ENCODE measurements around the gene CORO1A. TPM values are rescaled to one million over a fixed set of nuclear protein-coding genes. Genes with fewer than 3 reads are reported as not detected.
"Not testable (repeated sequence)": the region's sequence is repeated elsewhere in the genome, so short reads cannot be mapped to it uniquely, and the experiment has no call there.

CORO1A gene
- total RNA-seq, 2 experiments from 2014 or later: 1,130 to 1,151 TPM

DNA sequence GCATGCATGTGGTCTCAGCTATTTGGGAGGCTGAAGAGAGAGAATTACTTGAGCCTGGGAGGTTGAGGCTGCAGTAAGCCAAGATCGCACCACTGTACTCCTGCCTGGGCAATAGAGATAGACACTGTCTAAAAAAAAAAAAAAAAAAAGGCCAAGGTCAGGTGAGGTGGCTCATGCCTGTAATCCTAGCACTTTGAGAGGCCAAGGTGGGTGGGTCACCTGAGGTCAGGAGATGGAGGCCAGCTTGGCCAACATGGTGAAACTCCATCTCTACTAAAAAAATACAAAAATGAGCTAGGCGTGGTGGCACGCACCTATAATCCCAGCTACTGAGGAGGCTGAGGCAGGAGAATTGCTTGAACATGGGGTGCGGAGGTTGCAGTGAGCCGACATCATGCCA lies 28.2 kb upstream of the CORO1A start:
- POLR2A ChIA-PET: interaction anchor here (0.9 kb wide), 2 partner anchors 12 to 28 kb away, joined by 3 to 4 read pairs; partner anchors contain the start of gene CORO1A
- Mint-ChIP-seq H3K27me3 (no peaks in the 10 kb centered on the region), H3K4me1 (ENCODE audit: low read depth) (no peaks in the 10 kb centered on the region), H3K4me3 (no peak overlapping the region), H3K9me3 (no peaks in the 10 kb centered on the region), H3K36me3 (ENCODE audit: low read depth) (no peaks in the 10 kb centered on the region), H3K27ac (no peak overlapping the region)
- DNase-seq (no peak), ATAC-seq (no peak)
- intact Hi-C loops (cut with micrococcal nuclease): no loop called here
- CTCF ChIA-PET: no interaction called here
- TF ChIP-seq, protein P1, sequence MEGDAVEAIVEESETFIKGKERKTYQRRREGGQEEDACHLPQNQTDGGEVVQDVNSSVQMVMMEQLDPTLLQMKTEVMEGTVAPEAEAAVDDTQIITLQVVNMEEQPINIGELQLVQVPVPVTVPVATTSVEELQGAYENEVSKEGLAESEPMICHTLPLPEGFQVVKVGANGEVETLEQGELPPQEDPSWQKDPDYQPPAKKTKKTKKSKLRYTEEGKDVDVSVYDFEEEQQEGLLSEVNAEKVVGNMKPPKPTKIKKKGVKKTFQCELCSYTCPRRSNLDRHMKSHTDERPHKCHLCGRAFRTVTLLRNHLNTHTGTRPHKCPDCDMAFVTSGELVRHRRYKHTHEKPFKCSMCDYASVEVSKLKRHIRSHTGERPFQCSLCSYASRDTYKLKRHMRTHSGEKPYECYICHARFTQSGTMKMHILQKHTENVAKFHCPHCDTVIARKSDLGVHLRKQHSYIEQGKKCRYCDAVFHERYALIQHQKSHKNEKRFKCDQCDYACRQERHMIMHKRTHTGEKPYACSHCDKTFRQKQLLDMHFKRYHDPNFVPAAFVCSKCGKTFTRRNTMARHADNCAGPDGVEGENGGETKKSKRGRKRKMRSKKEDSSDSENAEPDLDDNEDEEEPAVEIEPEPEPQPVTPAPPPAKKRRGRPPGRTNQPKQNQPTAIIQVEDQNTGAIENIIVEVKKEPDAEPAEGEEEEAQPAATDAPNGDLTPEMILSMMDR (IDR thresholded peaks at IDR 0.05): no peak

DNA sequence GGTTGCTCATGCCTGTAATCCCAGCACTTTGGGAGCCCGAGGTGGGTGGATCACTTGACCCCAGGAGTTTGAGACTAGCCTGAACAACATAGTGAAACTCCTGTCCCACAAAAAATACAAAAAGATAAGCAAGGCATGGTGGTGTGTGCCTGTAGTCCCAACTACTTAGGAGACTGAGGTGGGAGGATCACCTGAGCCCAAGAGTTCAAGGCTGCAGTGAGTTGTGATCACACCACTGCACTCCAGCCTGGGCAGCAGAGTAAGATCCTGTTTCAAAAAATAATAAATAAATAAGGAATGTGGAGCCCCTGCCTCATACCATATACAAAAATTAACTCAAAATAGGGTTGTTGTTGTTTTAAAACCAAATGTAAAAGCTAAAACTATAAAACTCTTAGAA lies 26.2 kb upstream of the CORO1A start:
- intact Hi-C loops (cut with micrococcal nuclease): no loop called here
- no peaks in the 10 kb centered on the region for H3K27me3 Mint-ChIP-seq
- DNase-seq (no peak), ATAC-seq (no peak)
- ChIA-PET CTCF (no interaction called here), POLR2A (no interaction called here)
- TF ChIP-seq, protein P1 (IDR thresholded peaks at IDR 0.05): no peak
- H3K4me1 Mint-ChIP-seq (ENCODE audit: low read depth): peaks cover under 1% of the 10 kb centered on the region
- no peaks in the 10 kb centered on the region for H3K9me3 Mint-ChIP-seq
- no peak overlapping the region for H3K4me3 Mint-ChIP-seq
- no peak overlapping the region for H3K27ac Mint-ChIP-seq
- no peaks in the 10 kb centered on the region for H3K36me3 Mint-ChIP-seq (ENCODE audit: low read depth)

GRCh38 chr16:30163538-30163937 lies 19.9 kb upstream of the CORO1A start:
- TF ChIP-seq, protein P1 (IDR thresholded peaks at IDR 0.05): no peak
- intact Hi-C loops (cut with micrococcal nuclease): no loop called here
- H3K27me3 Mint-ChIP-seq: no peaks in the 10 kb centered on the region
- H3K27ac Mint-ChIP-seq: no peak overlapping the region
- DNase-seq: no peak
- peaks cover 35% of the 10 kb centered on the region for H3K4me1 Mint-ChIP-seq (ENCODE audit: low read depth)
- POLR2A ChIA-PET: interaction anchor here (0.6 to 0.7 kb wide), 2 partner anchors 61 to 98 kb away, joined by 3 to 4 read pairs; partner anchors contain the start of gene ALDOA
- no peak for ATAC-seq
- H3K9me3 Mint-ChIP-seq: no peaks in the 10 kb centered on the region
- CTCF ChIA-PET: no interaction called here
- H3K4me3 Mint-ChIP-seq: no peak overlapping the region
- peaks cover 1% of the 10 kb centered on the region for H3K36me3 Mint-ChIP-seq (ENCODE audit: low read depth)

DNA sequence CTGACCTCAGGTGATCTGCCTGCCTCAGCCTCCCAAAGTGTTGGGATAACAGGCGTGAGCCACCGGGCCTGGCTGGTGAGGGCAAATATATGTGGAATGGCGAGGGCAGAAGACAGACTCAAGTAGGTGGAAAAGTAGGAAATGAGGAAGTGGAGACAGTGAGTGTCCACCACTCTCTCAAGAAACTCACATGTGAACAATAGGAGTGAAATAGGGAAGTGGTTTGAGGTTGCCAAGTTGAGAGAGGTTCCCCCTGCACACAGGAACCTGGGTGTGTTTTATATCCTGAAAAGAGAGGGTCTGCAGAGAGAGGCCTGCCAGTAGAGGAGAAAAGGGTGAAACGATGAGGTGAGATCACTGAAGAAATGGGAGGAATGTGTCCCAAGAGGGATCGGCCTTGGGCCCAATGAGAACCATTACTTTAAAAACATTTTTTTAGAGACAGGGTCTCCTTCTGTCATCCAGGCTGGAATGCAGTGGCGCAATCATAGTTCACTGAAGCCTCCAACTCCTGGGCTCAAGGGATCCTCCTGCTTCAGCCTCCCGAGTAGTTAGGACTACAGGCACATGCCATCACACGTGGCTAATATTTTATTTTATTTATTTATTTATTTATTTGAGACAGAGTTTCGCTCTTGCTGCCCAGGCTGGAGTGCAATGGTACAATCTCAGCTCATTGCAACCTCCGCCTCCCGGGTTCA lies 17.1 kb upstream of the CORO1A start:
- no peaks in the 10 kb centered on the region for H3K9me3 Mint-ChIP-seq
- H3K36me3 Mint-ChIP-seq (ENCODE audit: low read depth): peaks cover 1% of the 10 kb centered on the region
- ATAC-seq (peak; percentile 64), DNase-seq (peak; percentile 18)
- no peak overlapping the region for H3K4me3 Mint-ChIP-seq
- ChIA-PET CTCF (no interaction called here), POLR2A (interaction anchor here (0.6 kb wide), 1 partner anchor 352 kb away, joined by 3 read pairs; no protein-coding TSS in a partner anchor)
- peaks cover 35% of the 10 kb centered on the region for H3K4me1 Mint-ChIP-seq (ENCODE audit: low read depth)
- peak overlapping the region; percentile 35 for H3K27ac Mint-ChIP-seq
- TF ChIP-seq, protein P1 (IDR thresholded peaks at IDR 0.05): no peak
- intact Hi-C loops (cut with micrococcal nuclease): no loop called here
- H3K27me3 Mint-ChIP-seq: no peaks in the 10 kb centered on the region

DNA sequence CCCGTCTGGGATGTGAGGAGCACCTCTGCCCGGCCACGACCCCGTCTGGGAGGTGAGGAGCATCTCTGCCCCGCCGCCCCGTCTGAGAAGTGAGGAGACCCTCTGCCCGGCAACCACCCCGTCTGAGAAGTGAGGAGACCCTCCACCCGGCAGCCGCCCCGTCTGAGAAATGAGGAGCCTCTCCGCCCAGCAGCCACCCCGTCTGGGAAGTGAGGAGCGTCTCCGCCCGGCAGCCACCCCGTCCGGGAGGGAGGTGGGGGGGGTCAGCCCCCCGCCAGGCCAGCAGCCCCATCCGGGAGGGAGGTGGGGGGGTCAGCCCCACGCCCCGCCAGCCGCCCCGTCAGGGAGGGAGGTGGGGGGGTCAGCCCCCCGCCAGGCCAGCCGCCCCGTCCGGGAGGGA lies 14.7 kb upstream of the CORO1A start:
- H3K27ac Mint-ChIP-seq; CTCF ChIA-PET; POLR2A ChIA-PET; H3K4me3 Mint-ChIP-seq; intact Hi-C loops (cut with micrococcal nuclease); H3K27me3 Mint-ChIP-seq; DNase-seq; H3K9me3 Mint-ChIP-seq; ATAC-seq; H3K36me3 Mint-ChIP-seq (ENCODE audit: low read depth): not testable (repeated sequence)
- peaks cover 27% of the 10 kb centered on the region for H3K4me1 Mint-ChIP-seq (ENCODE audit: low read depth)

- H3K36me3 Mint-ChIP-seq (ENCODE audit: low read depth); H3K9me3 Mint-ChIP-seq; H3K4me3 Mint-ChIP-seq; CTCF ChIA-PET; POLR2A ChIA-PET; ATAC-seq; H3K27me3 Mint-ChIP-seq; DNase-seq; intact Hi-C loops (cut with micrococcal nuclease); H3K27ac Mint-ChIP-seq: not testable (repeated sequence)
- peaks cover 25% of the 10 kb centered on the region for H3K4me1 Mint-ChIP-seq (ENCODE audit: low read depth)
Measured at GRCh38 chr16:30169416-30169815, 14.0 kb upstream of the CORO1A start.

DNA sequence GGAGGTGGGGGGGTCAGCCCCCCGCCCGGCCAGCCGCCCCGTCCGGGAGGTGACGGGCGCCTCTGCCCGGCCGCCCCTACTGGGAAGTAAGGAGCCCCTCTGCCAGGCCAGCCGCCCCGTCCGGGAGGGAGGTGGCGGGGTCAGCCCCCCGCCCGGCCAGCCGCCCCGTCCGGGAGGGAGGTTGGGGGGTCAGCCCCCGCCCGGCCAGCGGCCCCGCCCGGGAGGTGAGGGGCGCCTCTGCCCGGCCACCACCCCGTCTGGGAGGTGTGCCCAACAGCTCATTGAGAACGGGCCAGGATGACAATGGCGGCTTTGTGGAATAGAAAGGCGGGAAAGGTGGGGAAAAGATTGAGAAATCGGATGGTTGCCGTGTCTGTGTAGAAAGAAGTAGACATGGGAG lies 13.3 kb upstream of the CORO1A start:
- H3K27me3 Mint-ChIP-seq; DNase-seq; H3K27ac Mint-ChIP-seq; ATAC-seq; intact Hi-C loops (cut with micrococcal nuclease); H3K9me3 Mint-ChIP-seq; CTCF ChIA-PET; POLR2A ChIA-PET; H3K4me3 Mint-ChIP-seq; H3K36me3 Mint-ChIP-seq (ENCODE audit: low read depth): not testable (repeated sequence)
- peaks cover 19% of the 10 kb centered on the region for H3K4me1 Mint-ChIP-seq (ENCODE audit: low read depth)

Measured in activated CD8-positive, alpha-beta T cell treated with anti-CD3 and anti-CD28 coated beads for 36 hours (primary cell).